PFSK-1 (cell line): ENCODE data around the gene UGT1A1.

Source experiments
- FOXP2 ChIP-seq: optimal IDR thresholded peaks from 2 replicates; pipeline ENCODE3; 2011; ENCODE audit warnings: borderline replicate concordance, control low read depth, inconsistent platforms; ENCODE audit not compliant: insufficient read depth; ENCODE audit errors: extremely low read length, extremely low read depth
- POLR2AphosphoS5 ChIP-seq: IDR thresholded peaks from 2 replicates; pipeline ENCODE4 v1.6.1; 2012; ENCODE audit warnings: low read depth, mild to moderate bottlenecking, control low read depth, low read length, moderate library complexity
- SIN3A ChIP-seq: IDR thresholded peaks from 2 replicates; pipeline ENCODE4 v1.6.1; 2012; ENCODE audit warnings: mild to moderate bottlenecking, low read length, moderate library complexity, borderline replicate concordance; ENCODE audit not compliant: insufficient read depth

- TF ChIP-seq FOXP2 (no peak), SIN3A (no peak), POLR2AphosphoS5 (no peak)
These were observed 39.6 kb downstream of the UGT1A1 start for GRCh38 chr2:233799716-233800115.
